ENCODE data around the gene TLX2.
"Not testable (repeated sequence)": the region's sequence is repeated elsewhere in the genome, so short reads cannot be mapped to it uniquely, and the experiment has no call there.

Gene TLX2

DNA sequence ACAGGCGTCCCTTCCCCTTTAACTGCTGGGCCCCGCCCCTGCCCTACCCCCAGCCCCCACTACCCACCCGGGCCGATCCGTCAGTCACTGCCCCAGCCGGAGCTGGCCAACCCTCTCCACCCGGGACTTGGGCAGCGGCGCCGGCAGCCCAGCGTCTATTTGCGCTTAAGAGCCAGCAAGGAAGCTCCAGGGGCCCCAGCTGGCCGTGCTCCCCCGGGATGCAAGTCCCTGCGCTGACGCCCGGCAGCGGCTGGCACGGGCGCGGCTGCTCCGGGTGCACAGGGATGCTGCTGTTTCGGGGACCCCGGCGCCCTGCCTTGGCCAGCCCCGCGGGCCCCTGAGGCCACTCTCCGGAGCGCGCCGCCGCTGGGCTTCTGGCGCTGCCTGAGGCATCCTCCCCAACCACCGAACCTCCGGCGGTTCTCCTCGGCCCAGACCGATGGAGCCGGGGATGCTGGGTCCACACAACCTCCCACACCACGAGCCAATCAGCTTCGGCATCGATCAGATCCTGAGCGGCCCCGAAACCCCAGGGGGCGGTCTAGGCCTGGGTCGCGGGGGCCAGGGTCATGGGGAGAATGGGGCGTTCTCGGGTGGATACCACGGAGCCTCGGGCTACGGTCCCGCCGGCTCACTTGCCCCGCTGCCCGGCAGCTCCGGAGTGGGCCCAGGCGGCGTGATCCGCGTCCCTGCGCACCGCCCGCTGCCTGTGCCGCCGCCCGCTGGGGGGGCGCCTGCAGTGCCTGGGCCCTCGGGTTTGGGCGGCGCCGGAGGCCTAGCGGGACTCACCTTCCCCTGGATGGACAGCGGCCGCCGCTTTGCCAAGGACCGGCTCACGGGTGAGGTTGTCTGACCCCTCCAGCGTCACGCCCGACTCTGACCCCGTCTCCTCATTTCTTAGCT, at the start of gene TLX2:
Gene TLX2 (plus strand): TSS at position 83 of the 903 bp plus-strand sequence. CDS start 357 bp downstream, at position 440.
- H3K27ac ChIP-seq, result no peak within 1 kb of the TSS
- H3K4me3 ChIP-seq, result peak within 1 kb of the TSS in 3 of 7 experiments; percentile 4 to 5 (median 4)

DNA sequence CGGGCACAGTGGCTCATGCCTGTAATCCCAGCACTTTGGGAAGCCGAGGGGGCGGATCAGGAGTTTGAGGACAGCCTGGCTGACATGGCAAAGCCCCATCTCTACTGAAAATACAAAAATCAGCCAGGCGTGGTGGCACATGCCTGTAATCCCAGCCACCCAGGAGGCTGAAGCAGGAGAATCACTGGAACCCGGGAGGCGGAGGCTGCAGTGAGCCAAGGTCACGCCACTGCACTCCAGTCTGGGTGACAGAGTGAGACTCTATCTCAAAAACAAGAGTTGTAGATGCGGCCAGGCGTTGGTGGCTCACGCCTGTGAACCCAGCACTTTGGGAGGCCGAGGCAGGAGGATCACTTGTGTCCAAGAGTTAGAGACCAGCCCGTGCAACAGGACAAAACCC, 43.5 kb upstream of the TLX2 start:
- H3K4me3 ChIP-seq, H3K27ac ChIP-seq: not testable (repeated sequence)

DNA sequence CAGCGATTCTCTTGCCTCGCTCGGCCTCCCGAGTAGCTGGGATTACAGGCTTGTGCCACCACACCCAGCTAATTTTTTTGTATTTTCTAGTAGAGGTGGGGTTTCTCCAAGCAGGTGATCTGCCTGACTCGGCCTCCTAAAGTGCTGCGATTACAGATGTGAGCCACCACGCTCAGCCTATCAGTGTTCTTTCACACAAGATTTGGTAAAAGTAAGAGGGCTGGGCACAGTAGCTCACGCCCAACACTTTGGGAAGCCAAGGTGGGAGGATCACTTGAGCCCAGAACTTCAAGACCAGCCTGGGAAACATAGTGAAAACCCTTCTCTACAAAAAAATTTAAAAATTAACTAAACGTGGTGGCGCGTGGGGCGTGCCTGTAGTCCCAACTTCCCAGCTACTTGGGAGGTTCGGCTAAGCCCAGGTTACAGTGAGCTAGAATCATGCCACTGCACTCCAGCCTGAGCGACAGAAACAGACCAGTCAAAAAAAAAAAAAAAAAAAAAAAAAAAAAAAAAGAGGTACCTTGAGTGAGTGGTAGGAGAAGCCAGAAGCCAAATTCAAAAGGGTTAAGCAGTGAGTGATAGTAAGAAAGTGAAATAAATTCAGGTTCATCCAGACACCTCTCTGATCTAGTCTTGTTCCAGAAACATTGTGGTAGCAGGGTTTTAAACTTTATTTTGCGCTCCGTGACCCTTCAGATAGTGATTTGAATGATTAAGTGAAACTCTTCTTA, 42.8 kb upstream of the TLX2 start:
- Histone ChIP-seq H3K4me3 (peak overlapping the region; percentile 54 to 75 (median 67)), H3K27ac (peak overlapping the region; percentile 47 to 96 (median 89))

DNA sequence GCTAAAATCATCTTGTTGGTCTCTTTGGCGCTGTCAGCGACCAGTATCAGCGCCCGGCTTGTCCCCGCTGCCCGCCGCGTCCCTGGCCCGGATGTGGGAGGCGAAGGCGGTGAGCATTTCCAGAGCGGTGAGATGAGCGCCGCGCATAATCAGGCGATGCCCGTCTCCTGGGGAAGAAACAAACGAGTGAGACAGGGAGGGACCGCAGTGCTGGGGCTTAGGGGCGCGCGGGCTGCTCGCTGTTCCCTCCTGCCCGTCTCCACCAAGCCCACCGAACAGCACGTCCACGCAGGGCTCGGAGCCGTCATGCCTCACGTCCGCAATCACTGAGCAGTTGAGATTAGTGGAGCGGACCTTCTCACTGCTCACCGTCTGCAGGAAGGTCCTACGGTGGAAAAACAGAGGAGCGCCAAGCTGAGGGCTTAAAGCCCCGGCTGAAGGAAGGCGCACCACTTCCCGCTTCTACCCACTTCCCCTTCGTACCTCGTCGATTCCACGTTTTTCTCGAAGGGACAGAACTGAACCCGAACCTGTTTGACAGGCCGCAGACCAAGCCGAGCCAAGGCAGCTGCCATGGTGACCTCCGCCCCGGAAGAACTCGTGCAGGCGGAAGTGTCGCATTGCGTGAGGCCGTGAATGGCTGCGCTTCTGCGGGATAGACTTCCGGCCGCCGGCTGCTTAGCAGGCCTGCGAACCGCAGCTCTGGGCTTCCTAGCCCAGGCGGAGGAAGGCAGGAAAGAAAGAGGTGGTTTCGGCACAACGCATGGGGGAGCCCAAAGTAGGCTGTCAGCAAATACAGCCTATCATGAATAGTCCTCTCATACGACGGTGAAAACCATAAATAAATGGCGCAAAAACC, 41.9 kb upstream of the TLX2 start, which contains the start of gene MRPL53:
Gene MRPL53 (minus strand): TSS at position 595 of the 859 bp plus-strand sequence. CDS start 20 bp downstream, at position 575.
- peak within 1 kb of the TSS; percentile 52 to 96 (median 89) for H3K27ac ChIP-seq
- H3K4me3 ChIP-seq, result peak within 1 kb of the TSS; percentile 54 to 75 (median 67)

DNA sequence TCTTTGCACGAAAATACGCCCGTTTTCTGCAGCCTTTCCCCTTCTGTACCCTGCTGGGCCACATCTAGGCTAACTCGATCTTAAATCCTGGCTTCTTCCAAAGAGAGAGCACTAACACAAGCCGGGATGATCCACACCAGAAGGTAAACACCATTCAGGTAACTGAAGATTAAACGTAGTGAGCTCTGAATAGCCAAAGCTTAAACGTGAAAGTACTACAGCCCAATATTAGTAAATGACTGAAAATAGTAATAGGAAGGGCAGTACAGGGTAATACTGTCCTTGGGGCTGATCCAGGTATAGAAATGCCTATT, 41.3 kb upstream of the TLX2 start:
- peak overlapping the region; percentile 52 to 96 (median 89) for H3K27ac ChIP-seq
- H3K4me3 ChIP-seq, result peak overlapping the region; percentile 54 to 75 (median 67)

DNA sequence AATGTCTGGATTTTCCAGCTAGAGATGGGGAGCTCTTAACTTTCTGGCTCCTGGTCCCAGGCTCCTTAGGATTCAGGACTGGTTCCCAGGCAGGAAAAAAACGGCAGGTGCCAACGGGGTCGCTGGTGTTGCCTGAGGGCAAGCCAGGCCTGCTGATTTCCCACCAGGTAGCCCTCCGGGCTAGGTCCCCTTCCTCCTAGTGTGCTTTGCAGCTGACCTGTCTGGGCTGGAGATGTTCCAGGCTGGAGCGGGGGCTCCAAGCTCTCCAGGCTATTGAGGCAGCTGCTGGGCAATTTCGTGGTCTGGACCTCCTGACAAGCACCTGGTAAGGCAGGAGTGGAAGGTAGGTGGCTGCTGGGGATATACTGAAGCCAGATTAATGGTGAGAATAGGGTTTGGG, 39.8 kb upstream of the TLX2 start:
- H3K4me3 ChIP-seq, result no peak overlapping the region
- no peak overlapping the region for H3K27ac ChIP-seq

DNA sequence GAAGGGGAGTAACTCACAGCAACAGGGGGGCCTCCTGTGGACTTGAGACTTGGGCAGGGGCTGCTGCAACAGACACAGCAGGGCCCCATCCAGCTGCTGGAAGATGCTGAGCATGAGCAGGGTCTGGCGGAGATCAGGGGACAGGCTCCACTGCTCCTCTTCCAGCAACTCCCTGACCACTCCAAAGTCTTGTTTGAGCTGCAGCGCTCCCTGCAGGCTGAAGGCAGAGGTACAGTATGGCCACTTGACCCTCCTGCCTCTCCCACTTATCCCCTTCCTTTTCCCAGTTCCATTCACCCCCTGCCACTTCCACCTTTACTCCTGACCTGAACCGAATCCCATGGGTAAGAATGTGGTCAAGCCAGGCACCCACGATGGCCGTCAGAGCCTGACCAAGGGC, 39.4 kb upstream of the TLX2 start:
- H3K27ac ChIP-seq, result no peak overlapping the region
- no peak overlapping the region for H3K4me3 ChIP-seq

DNA sequence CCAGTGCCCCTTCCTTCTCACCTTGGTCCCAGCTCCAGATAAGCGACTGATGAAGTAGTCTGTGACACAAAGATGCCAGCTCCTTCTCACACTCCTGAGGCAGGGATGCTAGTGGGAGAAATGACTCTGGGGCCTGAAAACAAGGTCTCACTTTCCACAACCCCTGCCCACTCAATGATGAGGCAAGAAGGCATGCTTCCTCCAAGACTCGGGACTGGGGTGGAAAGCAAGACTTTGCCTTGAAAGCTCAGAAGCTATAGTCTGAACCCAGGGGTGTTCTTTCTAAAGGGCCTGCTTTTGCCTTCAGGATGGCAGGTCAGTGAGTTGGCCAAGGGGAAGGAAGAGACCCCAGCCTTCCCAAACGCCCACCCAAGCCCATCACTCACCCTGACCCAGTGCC, 32.8 kb upstream of the TLX2 start:
- peak overlapping the region; percentile 72 to 96 (median 85) for H3K4me3 ChIP-seq
- H3K27ac ChIP-seq, result peak overlapping the region in 12 of 21 experiments; percentile 76 to 96 (median 88)

DNA sequence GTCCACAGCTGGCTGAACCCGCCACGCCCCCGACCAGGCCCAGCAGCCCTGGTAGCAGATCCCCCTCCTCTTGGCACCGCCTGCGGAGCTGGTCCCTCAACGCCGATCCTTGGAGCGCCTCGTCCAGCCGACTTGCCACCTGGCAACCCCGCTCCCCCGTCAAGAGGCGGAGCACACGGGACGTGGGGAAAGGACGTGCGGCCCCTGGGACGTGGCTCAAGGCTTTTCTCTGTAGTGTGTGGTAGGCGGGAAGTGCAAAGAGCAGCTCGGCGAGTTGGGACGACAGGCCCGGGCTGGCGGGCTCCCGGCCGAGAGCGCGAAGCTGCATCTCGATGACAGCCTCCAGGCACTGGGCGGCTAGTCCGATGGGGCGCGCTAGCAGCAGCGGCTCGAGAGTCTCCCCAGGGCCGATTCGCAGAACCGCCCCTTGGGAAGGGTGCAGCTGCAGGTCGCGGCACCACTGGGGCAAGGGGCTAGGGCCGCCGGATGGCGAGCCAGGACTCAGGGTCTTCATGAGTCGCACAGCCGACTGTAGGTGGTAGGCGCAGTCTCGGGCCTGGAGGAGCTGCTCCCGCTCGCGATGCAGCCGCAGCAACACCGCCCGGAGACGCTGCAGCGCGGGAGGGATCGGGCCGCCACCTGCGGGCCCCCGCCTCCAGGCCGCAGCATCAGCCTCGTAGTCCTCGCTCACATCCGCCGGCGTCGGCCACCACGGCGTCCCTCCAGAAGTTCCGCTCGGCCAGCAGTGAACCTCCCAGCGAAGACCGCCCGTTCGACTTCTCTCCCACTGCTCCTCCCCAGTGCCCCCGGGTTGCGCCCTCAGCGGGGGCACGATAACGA, 32.1 kb upstream of the TLX2 start:
- H3K27ac ChIP-seq, result peak overlapping the region; percentile 72 to 96 (median 87)
- H3K4me3 ChIP-seq, result peak overlapping the region; percentile 72 to 96 (median 85)

DNA sequence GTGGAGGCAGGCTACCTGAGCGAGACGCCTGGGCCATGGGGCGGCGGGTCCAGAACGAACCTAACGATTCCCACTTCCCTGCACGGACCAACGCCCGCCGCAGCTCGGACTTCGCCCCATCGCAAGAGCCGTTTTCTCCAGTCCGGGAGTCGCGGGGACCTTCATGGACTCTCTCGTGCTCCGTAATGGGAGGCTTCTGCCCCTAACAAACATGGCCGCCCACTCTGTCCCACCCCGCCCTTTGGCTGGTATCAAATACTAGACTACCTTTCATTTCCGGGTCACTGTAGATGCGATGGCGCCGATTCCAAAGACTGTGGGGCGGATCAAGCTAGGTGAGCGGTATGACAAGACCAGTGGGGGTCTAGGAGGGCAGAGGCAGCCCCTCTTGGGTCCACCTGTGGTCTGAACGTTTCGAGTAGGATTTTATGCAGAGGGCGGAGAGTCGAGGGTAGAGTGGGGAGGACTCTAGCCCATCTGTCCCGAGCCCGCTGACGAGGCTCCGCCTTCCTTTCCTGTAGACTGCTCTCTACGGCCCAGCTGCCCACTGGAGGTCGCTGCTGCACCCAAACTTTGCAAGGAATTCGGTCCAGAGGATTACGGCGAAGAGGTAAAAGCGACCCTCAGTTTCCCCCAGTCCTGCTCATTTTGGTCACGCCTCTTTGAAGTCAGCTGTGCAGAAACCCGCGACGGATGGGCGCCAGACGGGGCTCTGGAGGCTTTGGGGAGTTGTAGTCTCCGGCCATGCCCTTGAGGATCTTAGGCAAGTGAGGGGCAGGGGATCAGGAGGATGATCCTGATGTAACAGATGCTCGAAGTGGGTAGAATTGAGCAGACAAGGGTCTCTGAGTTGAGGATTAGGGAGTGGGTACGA, 31.2 kb upstream of the TLX2 start, which contains the start of the genes CCDC142 and TTC31:
Gene CCDC142 (minus strand): TSS at position 198 of the 874 bp plus-strand sequence. CDS start 161 bp downstream, at position 37.
Gene TTC31 (plus strand): TSS at position 281 of the 874 bp plus-strand sequence. CDS start 15 bp downstream, at position 296.
- H3K27ac ChIP-seq, result peak within 1 kb of the TSS; percentile 72 to 96 (median 87)
- H3K4me3 ChIP-seq, result peak within 1 kb of the TSS; percentile 72 to 96 (median 85)

DNA sequence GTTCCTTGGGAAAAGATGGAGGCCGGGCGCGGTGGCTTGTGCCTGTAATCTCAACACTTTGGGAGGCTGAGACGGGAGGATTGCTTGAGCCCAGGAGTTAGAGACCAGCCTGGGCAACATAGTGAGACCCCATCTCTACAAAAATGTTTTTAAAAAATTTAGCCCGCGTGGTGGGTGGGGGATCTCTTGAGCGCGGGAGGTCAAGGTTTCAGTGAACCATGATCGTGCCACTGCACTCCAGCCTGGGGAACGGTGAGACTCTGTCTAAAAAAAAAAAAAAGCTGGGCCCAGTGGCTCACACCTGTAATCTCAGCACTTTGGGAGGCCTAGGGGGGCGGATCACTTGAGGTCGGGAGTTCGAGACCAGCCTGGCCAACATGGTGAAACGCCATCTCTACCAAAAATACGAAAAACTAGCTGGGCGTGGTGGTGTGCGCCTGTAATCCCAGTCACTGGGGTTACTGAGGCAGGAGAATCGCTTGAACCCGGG, 30.5 kb upstream of the TLX2 start:
- peak overlapping the region in 13 of 21 experiments; percentile 12 to 96 (median 89) for H3K27ac ChIP-seq

DNA sequence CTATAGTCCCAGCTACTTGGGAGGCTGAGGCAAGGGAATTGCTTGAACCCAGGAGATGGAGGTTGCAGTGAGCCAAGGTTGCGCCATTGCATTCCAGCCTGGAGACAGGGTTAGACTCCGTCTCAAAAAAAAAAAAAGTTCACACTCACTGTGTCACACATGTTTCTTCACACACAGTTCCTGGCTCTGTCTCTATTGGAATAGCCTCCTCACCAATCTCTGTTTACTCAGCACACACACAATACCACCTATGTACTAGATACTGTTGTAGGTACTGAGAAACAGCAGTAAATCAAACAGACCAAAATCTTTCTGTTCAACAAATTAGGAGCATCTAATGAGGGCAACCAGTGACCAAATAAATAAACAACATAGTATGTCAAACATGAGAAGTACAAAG, 28.1 kb upstream of the TLX2 start:
- H3K27ac ChIP-seq, result no peak overlapping the region
- no peak overlapping the region for H3K4me3 ChIP-seq

More for the DNA sequence above, 30.5 kb upstream of the TLX2 start:
- peak overlapping the region; percentile 72 to 96 (median 85) for H3K4me3 ChIP-seq

DNA sequence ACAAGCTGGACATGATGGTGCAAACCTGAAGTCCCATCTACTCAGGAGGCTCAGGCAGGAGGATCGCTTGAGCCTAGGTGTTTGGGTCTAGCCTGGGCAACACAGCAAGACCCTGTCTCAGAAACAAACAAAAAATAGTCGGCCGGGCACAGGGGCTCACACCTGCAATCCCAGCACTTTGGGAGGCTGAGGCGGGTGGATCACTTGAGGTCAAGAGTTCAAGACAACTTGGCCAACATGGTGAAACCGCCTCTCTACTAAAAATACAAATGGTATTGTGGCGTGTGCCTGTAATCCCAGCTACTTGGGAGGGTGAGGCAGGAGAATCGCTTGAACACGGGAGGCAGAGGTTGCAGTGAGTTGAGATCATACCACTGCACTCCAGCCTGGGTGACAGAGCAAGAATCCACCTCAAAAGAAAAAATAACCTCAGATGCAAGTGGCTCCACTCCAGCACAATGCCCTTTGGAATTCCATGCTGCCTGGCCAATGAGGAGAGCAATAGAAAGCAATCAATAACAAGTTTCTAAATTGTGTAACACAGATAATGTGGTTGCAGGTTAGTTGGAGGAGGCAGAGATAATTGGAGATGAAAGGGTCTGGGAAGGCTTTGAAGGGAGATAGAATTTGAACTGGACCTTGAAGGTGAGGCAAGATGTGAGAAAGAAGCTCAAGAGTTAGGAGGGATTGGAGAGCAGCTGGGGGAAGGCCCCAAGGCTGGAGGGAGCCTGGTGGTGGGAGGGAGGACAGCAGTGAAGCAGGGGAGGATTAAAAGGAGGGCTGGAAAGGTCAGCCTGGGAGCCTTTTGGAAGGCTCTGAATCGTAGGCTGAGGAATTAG, 25.4 kb upstream of the TLX2 start:
- Histone ChIP-seq H3K27ac (no peak overlapping the region), H3K4me3 (no peak overlapping the region)

DNA sequence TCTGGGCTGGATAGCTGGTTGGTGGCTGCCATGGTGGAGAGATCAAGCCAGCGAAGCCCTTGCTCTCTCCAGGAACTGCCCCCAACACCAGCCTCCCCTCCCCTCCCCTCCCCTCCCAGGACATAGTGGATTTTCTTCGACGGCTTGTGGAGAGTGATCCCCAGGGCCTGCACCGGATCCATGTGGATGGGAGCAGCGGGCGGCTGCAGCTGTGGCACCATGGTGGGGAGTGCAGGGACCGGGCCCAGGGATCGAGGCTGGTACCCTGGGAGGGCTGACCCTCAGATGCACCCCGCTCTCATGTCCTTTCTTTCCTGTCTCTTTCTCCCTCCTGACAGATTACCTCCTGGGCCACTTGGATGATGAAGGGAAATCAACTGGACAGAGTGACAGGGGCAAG, 24.3 kb upstream of the TLX2 start:
- H3K4me3 ChIP-seq, result no peak overlapping the region
- no peak overlapping the region for H3K27ac ChIP-seq

DNA sequence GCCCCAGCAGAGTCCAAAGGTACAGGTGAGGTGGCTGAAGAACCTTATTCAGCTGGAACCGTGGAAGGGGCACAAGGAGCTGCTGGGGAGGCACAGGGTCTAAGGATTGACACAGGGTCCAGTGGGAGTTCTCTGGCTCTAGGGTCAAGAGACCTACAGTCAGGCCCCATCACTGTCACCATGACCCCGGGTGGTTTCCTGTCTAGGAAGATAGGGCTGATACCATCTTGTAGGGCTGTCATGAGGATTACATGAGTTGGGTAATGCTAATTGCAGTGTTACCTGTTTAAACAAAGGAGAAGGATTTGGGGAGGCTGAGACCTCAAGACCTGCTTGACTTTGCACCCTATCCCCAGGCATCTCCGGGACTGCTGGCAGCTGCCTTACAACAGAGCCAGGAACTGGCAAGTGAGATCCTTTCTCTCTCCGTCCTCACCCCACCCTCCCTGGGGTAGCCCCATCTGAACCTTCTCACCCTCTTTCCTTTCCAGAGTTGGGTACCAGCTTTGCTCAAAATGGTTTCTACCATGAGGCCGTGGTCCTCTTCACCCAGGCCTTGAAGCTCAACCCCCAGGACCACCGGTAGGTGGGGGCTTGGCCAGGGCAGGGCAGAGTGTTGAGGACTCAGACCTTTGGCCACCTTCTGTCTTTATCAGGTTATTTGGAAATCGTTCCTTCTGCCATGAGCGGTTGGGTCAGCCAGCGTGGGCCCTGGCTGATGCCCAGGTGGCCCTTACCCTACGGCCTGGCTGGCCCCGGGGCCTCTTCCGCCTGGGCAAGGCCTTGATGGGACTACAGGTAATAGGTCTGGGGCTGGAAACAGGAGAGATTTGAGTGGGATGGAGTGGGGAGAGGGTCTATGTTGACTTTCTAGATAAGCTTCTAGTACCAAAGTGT, 22.4 kb upstream of the TLX2 start:
- H3K4me3 ChIP-seq, result no peak overlapping the region
- H3K27ac ChIP-seq, result no peak overlapping the region

DNA sequence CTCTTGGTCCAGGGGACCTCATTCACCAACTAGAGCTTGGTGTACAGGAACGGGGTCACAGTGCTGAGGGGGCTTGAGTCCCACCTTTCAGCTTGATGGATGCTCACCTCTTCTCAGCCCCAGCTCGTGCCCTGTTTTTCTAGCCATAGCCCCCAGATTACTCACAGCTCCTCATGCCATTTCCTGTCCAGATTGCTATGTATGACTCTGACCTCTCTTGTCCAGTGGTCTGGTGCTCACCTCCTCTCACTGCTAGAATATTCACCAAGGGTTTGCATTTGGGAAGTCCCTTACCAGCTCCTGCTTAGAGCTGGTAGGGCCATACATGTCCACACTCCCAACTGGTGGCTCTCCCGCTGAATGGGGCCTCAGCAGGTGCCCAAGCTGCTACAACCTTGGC, 20.7 kb upstream of the TLX2 start:
- H3K27ac ChIP-seq, result no peak overlapping the region

More for the DNA sequence above, 20.7 kb upstream of the TLX2 start:
- no peak overlapping the region for H3K4me3 ChIP-seq
